Transverse colon (tissue), 4 donors: ENCODE measurements around the gene LRRC4. TPM values are rescaled to one million over a fixed set of nuclear protein-coding genes. Genes with fewer than 3 reads are reported as not detected.

Experiments used
- DNase-seq: peaks from one replicate; pipeline ENCODE4 v3.0.0-alpha.2; 2019
- H3K27ac ChIP-seq, 4 donors: fragments of 200-600 bp; sonication (generic); 2 replicates each; pipeline ENCODE4 v1.5.1; 2016 to 2018; ENCODE audit warnings: inconsistent platforms in 4 of 4
- H3K27me3 ChIP-seq: fragments of 200-600 bp; sonication (generic); 2 replicates; pipeline ENCODE4 v1.5.1; 2017; ENCODE audit warnings: inconsistent platforms
- H3K36me3 ChIP-seq, 4 donors: fragments of 200-600 bp; sonication (generic); 2 replicates each; pipeline ENCODE4 v1.5.1; 2017 to 2019; ENCODE audit warnings: inconsistent platforms in 4 of 4
- H3K4me1 ChIP-seq, 4 donors: fragments of 200-600 bp; sonication (generic); 2 replicates each; pipeline ENCODE4 v1.5.1; 2017 to 2020; ENCODE audit warnings: inconsistent platforms in 4 of 4
- H3K4me3 ChIP-seq, 4 donors: fragments of 200-600 bp; sonication (generic); 1 replicate in 1 of 4; 2 replicates in 3 of 4; pipeline versions ENCODE4 v1.5.1 to v1.6.1; 2017 to 2019; ENCODE audit warnings: inconsistent platforms in 4 of 4
- H3K9me3 ChIP-seq, 2 donors: fragments of 200-600 bp; sonication (generic); 2 replicates each; pipeline ENCODE4 v1.5.1; 2017 to 2019; ENCODE audit warnings: inconsistent platforms in 2 of 2
- CTCF ChIP-seq, 5 experiments: fragments of 200-600 bp in 3 of 5; fragments of 450-650 bp in 2 of 5; sonication (generic) in 3 of 5; IDR thresholded peaks; 1 replicate in 2 of 5; 2 replicates in 3 of 5; pipeline ENCODE4 v1.5.1; 2016 to 2017; ENCODE audit warnings: antibody characterized with exemption in 5 of 5, inconsistent platforms in 3 of 5, mild to moderate bottlenecking in 2 of 5, moderate library complexity in 1 of 5
- EP300 ChIP-seq: sonication (generic); formaldehyde crosslinking; IDR thresholded peaks from one replicate; pipeline ENCODE4 v1.6.1; 2017; ENCODE audit warnings: antibody characterized with exemption, low read depth
- POLR2A ChIP-seq: fragments of 450-650 bp; IDR thresholded peaks from one replicate; pipeline ENCODE4 v1.6.1; 2016; ENCODE audit warnings: antibody characterized with exemption, mild to moderate bottlenecking, moderate library complexity
- POLR2AphosphoS5 ChIP-seq, 3 donors: sonication (generic); formaldehyde crosslinking; IDR thresholded peaks; one replicate each; pipeline ENCODE4 v1.6.1; 2016; ENCODE audit warnings: antibody characterized with exemption in 3 of 3
- WGBS, 2 donors: methylation state at CpG; one replicate each; pipeline ENCODE4 v1.1.5; 2018; ENCODE audit warnings: low coverage in 1 of 2; 5-methylcytosine and 5-hydroxymethylcytosine counted together
- in situ Hi-C, 4 donors: fragments of 200-750 bp; cut with MboI; loops; one replicate each; pipeline versions ENCODE4 v1.15.0 to v1.15.1; 2017; ENCODE audit warnings: low sequenced_read_pairs in 3 of 4, low pct_ligation_motif_present in 1 of 4, low pct_unique_long_range_greater_than_20kb in 1 of 4
- intact Hi-C: fragments of 100-400 bp; cut with DNase I; formaldehyde crosslinking; loops from one replicate; pipeline ENCODE4 v1.15.1; 2023; ENCODE audit warnings: low total_unique reads
- total RNA-seq, 4 donors: library from RNA; depleted of rRNA; stranded (reverse); fragments of >200 nt; gene quantifications; one replicate each; pipeline ENCODE4 v1.1.0, GENCODE V29; 2016

Gene LRRC4
- total RNA-seq, 4 donors from 2014 or later, result 0.20 to 1.2 (median 0.96) TPM

- WGBS, 2 donors, result 96% methylated on average over 4 of the region's 4 CpGs
- intact Hi-C loops (no loop called here), in situ Hi-C loops (no loop called here)
- no peak overlapping the region for H3K4me3 ChIP-seq
- DNase-seq, result no peak
- peaks cover 0 to under 1% (median 0%) of the 10 kb centered on the region in 4 donors for H3K36me3 ChIP-seq
- H3K9me3 ChIP-seq, result peaks cover 4 to 12% of the 10 kb centered on the region in 2 donors
- H3K27ac ChIP-seq, result no peak overlapping the region
- TF ChIP-seq POLR2AphosphoS5 (IDR thresholded peaks at IDR 0.05) (no peak), EP300 (no peak), POLR2A (no peak), CTCF (IDR thresholded peaks at IDR 0.05) (no peak)
- H3K4me1 ChIP-seq, result no peaks in the 10 kb centered on the region
- no peaks in the 10 kb centered on the region for H3K27me3 ChIP-seq
Measured at GRCh38 chr7:127981965-127982364, 49.3 kb downstream of the LRRC4 start.

- Histone ChIP-seq H3K4me3 (no peak overlapping the region), H3K27me3 (no peaks in the 10 kb centered on the region), H3K27ac (no peak overlapping the region), H3K4me1 (no peaks in the 10 kb centered on the region), H3K9me3 (peaks cover 4 to 12% of the 10 kb centered on the region in 2 donors), H3K36me3 (peaks cover 0 to 9% (median 0%) of the 10 kb centered on the region in 4 donors)
- intact Hi-C loops (no loop called here), in situ Hi-C loops (no loop called here)
- no peak for DNase-seq
- no peak for TF ChIP-seq CTCF (IDR thresholded peaks at IDR 0.05)
- no peak for TF ChIP-seq POLR2A
- no peak for TF ChIP-seq EP300
- TF ChIP-seq POLR2AphosphoS5 (IDR thresholded peaks at IDR 0.05), result no peak
- WGBS, 2 donors, result 92 to 94% methylated on average over 1 of the region's 1 CpG
Measured at GRCh38 chr7:127980901-127981300, 50.3 kb downstream of the LRRC4 start.

- Histone ChIP-seq H3K36me3 (peaks cover 0 to 9% (median 0%) of the 10 kb centered on the region in 4 donors), H3K27me3 (no peaks in the 10 kb centered on the region), H3K9me3 (peaks cover 4 to 12% of the 10 kb centered on the region in 2 donors), H3K4me1 (peaks cover 0 to 4% (median 0%) of the 10 kb centered on the region in 4 donors), H3K4me3 (no peak overlapping the region), H3K27ac (no peak overlapping the region)
- in situ Hi-C loops (no loop called here), intact Hi-C loops (no loop called here)
- no peak for TF ChIP-seq POLR2A
- DNase-seq, result no peak
Measured at GRCh38 chr7:127979728-127980126, 51.5 kb downstream of the LRRC4 start.

- WGBS, 2 donors, result 84 to 91% methylated on average over 6 to 9 of the region's 9 CpGs
- H3K9me3 ChIP-seq, result peaks cover 4 to 12% of the 10 kb centered on the region in 2 donors
- no peak for TF ChIP-seq POLR2AphosphoS5 (IDR thresholded peaks at IDR 0.05)
- no peak for TF ChIP-seq CTCF (IDR thresholded peaks at IDR 0.05)
- no peak for TF ChIP-seq EP300
- TF ChIP-seq POLR2A, result no peak
- in situ Hi-C loops, result no loop called here
- H3K27me3 ChIP-seq, result no peaks in the 10 kb centered on the region
- H3K36me3 ChIP-seq, result peaks cover 0 to 9% (median 0%) of the 10 kb centered on the region in 4 donors
- H3K27ac ChIP-seq, result no peak overlapping the region
- intact Hi-C loops, result no loop called here
- H3K4me3 ChIP-seq, result no peak overlapping the region
- no peak for DNase-seq
- peaks cover 0 to 4% (median 0%) of the 10 kb centered on the region in 4 donors for H3K4me1 ChIP-seq
Measured at GRCh38 chr7:127979113-127979727, 52.0 kb downstream of the LRRC4 start.

GRCh38 chr7:127978421-127978820, 52.8 kb downstream of the LRRC4 start:
- intact Hi-C loops (no loop called here), in situ Hi-C loops (no loop called here)
- Histone ChIP-seq H3K9me3 (peaks cover 4 to 12% of the 10 kb centered on the region in 2 donors), H3K4me3 (no peak overlapping the region), H3K27ac (no peak overlapping the region), H3K27me3 (no peaks in the 10 kb centered on the region), H3K36me3 (peaks cover 0 to 9% (median 0%) of the 10 kb centered on the region in 4 donors), H3K4me1 (peaks cover 0 to 4% (median 0%) of the 10 kb centered on the region in 4 donors)
- 98 to 100% methylated on average over 3 to 4 of the region's 4 CpGs for WGBS, 2 donors
- TF ChIP-seq EP300, result no peak
- TF ChIP-seq POLR2AphosphoS5 (IDR thresholded peaks at IDR 0.05), result no peak
- TF ChIP-seq CTCF (IDR thresholded peaks at IDR 0.05), result no peak
- TF ChIP-seq POLR2A, result no peak
- DNase-seq, result no peak
